OCI-LY1 (cell line): ENCODE data around the gene DCDC1.

Source experiments
- CTCF ChIP-seq: fragments of 200-600 bp; sonication (generic), shearing (Covaris generic); IDR thresholded peaks from 2 replicates; pipeline ENCODE4 v1.5.1; 2017; ENCODE audit warnings: mild to moderate bottlenecking, antibody characterized with exemption, low read length, moderate library complexity, mixed read lengths
- EZH2 ChIP-seq: fragments of 200-600 bp; sonication (generic), shearing (Covaris generic); IDR thresholded peaks from 2 replicates; pipeline ENCODE4 v1.8.0; 2017; ENCODE audit warnings: borderline replicate concordance, mixed run types, mild to moderate bottlenecking, antibody characterized with exemption, low read length, moderate library complexity, mixed read lengths

DNA sequence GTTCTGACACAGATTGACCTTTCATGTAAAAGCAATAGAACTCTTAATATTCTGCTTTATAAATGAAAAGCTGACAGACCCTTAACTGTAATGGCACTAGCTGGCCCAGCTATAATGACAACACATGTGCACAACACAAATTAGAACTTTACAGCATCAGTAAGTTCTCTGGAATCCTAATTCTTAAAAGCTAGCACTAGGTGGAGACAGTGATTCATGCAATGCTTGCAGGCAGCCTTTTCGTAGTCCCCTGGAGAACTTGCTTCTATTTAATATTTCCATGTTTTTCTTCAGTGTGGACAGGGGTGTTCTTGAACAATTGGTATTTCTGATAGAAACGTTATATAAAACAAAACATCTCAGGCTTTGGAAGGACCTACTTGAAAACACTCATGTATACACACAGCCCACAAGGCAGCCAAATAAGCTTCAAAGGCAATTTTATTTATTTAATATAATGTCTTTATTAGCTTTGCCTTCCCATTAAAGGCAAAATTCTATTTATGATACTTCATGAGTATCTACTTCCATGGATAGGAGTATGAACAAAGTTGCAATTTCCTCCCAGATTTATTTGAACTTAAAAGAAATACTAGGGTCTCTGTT is 409.0 kb downstream of the DCDC1 start:
- TF ChIP-seq EZH2 = no peak
- peak; percentile 53 for TF ChIP-seq CTCF
